Measurements from ENCODE around the gene PSMF1. TPM values are rescaled to one million over a fixed set of nuclear protein-coding genes. Genes with fewer than 3 reads are reported as not detected.

PSMF1 gene
- total RNA-seq, 2 donors from 2014 or later, result 86.7 to 116 TPM

- Histone ChIP-seq H3K36me3 (peaks cover 10% of the 10 kb centered on the region), H3K4me3 (no peak overlapping the region), H3K4me1 (ENCODE audit: control insufficient read depth in 1 of 2, low read depth in 2 of 2) (no peaks in the 10 kb centered on the region), H3K9me3 (no peaks in the 10 kb centered on the region), H3K27me3 (replicated peaks; ENCODE audit: insufficient read depth) (no peaks in the 10 kb centered on the region), H3K27ac (no peak overlapping the region)
- ATAC-seq (ENCODE audit: insufficient number of reproducible peaks, low FRiP score, low read depth) (no peak), DNase-seq (ENCODE audit: low spot score) (no peak)
- TF ChIP-seq CTCF (IDR thresholded peaks at IDR 0.05), result no peak
Measured at GRCh38 chr20:1154226-1154625, 35.8 kb downstream of the PSMF1 start.

GRCh38 chr20:1154691-1155090 is 36.3 kb downstream of the PSMF1 start:
- no peak for TF ChIP-seq CTCF (IDR thresholded peaks at IDR 0.05)
- peaks cover 14% of the 10 kb centered on the region for H3K36me3 ChIP-seq
- no peak for ATAC-seq (ENCODE audit: insufficient number of reproducible peaks, low FRiP score, low read depth)
- no peak overlapping the region for H3K27ac ChIP-seq
- no peaks in the 10 kb centered on the region for H3K4me1 ChIP-seq (ENCODE audit: control insufficient read depth in 1 of 2, low read depth in 2 of 2)
- H3K27me3 ChIP-seq (replicated peaks; ENCODE audit: insufficient read depth), result no peaks in the 10 kb centered on the region
- no peak overlapping the region for H3K4me3 ChIP-seq
- no peak for DNase-seq (ENCODE audit: low spot score)
- no peaks in the 10 kb centered on the region for H3K9me3 ChIP-seq

- H3K4me3 ChIP-seq, result no peak overlapping the region
Measured at GRCh38 chr20:1155342-1155741, 36.9 kb downstream of the PSMF1 start.

GRCh38 chr20:1160496-1160895 is 42.1 kb downstream of the PSMF1 start:
- peaks cover 43% of the 10 kb centered on the region for H3K36me3 ChIP-seq
- no peak overlapping the region for H3K4me3 ChIP-seq
- no peak for TF ChIP-seq CTCF (IDR thresholded peaks at IDR 0.05)
- ATAC-seq (ENCODE audit: insufficient number of reproducible peaks, low FRiP score, low read depth) (no peak), DNase-seq (ENCODE audit: low spot score) (no peak)
- no peak overlapping the region for H3K27ac ChIP-seq
- H3K9me3 ChIP-seq, result no peaks in the 10 kb centered on the region
- no peaks in the 10 kb centered on the region for H3K27me3 ChIP-seq (replicated peaks; ENCODE audit: insufficient read depth)
- no peaks in the 10 kb centered on the region for H3K4me1 ChIP-seq (ENCODE audit: control insufficient read depth in 1 of 2, low read depth in 2 of 2)

More at GRCh38 chr20:1155342-1155741, 36.9 kb downstream of the PSMF1 start:
- no peaks in the 10 kb centered on the region for H3K9me3 ChIP-seq
- H3K27me3 ChIP-seq (replicated peaks; ENCODE audit: insufficient read depth), result no peaks in the 10 kb centered on the region
- peaks cover 18% of the 10 kb centered on the region for H3K36me3 ChIP-seq
- no peaks in the 10 kb centered on the region for H3K4me1 ChIP-seq (ENCODE audit: control insufficient read depth in 1 of 2, low read depth in 2 of 2)
- no peak for ATAC-seq (ENCODE audit: insufficient number of reproducible peaks, low FRiP score, low read depth)
- H3K27ac ChIP-seq, result no peak overlapping the region
- no peak for TF ChIP-seq CTCF (IDR thresholded peaks at IDR 0.05)
- no peak for DNase-seq (ENCODE audit: low spot score)

- no peaks in the 10 kb centered on the region for H3K4me1 ChIP-seq (ENCODE audit: control insufficient read depth in 1 of 2, low read depth in 2 of 2)
- no peak for ATAC-seq (ENCODE audit: insufficient number of reproducible peaks, low FRiP score, low read depth)
Measured at GRCh38 chr20:1160991-1161390, 42.6 kb downstream of the PSMF1 start.

More at GRCh38 chr20:1160991-1161390, 42.6 kb downstream of the PSMF1 start:
- Histone ChIP-seq H3K9me3 (no peaks in the 10 kb centered on the region), H3K27ac (no peak overlapping the region), H3K27me3 (replicated peaks; ENCODE audit: insufficient read depth) (no peaks in the 10 kb centered on the region), H3K4me3 (no peak overlapping the region), H3K36me3 (peaks cover 45% of the 10 kb centered on the region)
- DNase-seq (ENCODE audit: low spot score), result no peak
- TF ChIP-seq CTCF (IDR thresholded peaks at IDR 0.05), result no peak
